Suprapubic skin (tissue), 4 donors: ENCODE measurements around the gene ZSWIM3. TPM values are rescaled to one million over a fixed set of nuclear protein-coding genes. Genes with fewer than 3 reads are reported as not detected.

Experiments used
- DNase-seq, 2 donors: peaks; one replicate each; pipeline ENCODE4 v3.0.0-alpha.2; 2019; ENCODE audit warnings: low spot score in 2 of 2
- H3K27ac ChIP-seq: fragments of 200-600 bp; sonication (generic); one replicate; pipeline ENCODE4 v1.5.1; 2019
- H3K27me3 ChIP-seq: fragments of 200-600 bp; sonication (generic); one replicate; pipeline ENCODE4 v1.5.1; 2019
- H3K36me3 ChIP-seq: fragments of 200-600 bp; sonication (generic); one replicate; pipeline ENCODE4 v1.5.1; 2019
- H3K4me1 ChIP-seq: fragments of 200-600 bp; sonication (generic); one replicate; pipeline ENCODE4 v1.5.1; 2019
- H3K4me3 ChIP-seq: fragments of 200-600 bp; sonication (generic); one replicate; pipeline ENCODE4 v1.5.1; 2019; ENCODE audit warnings: mild to moderate bottlenecking
- H3K9me3 ChIP-seq: fragments of 200-600 bp; sonication (generic); one replicate; pipeline ENCODE4 v1.5.1; 2019
- CTCF ChIP-seq, 2 donors: fragments of 200-600 bp in 1 of 2; fragments of 450-650 bp in 1 of 2; sonication (generic) in 1 of 2; IDR thresholded peaks; one replicate each; pipeline ENCODE4 v1.5.1; 2016 to 2019; ENCODE audit warnings: antibody characterized with exemption in 2 of 2, mild to moderate bottlenecking in 1 of 2, moderate library complexity in 1 of 2
- EP300 ChIP-seq: sonication (generic); formaldehyde crosslinking; IDR thresholded peaks from one replicate; pipeline ENCODE4 v1.6.1; 2017; ENCODE audit warnings: antibody characterized with exemption
- POLR2A ChIP-seq, 2 donors: fragments of 450-650 bp; IDR thresholded peaks; one replicate each; pipeline ENCODE4 v1.6.1; 2017; ENCODE audit warnings: antibody characterized with exemption in 2 of 2, mild to moderate bottlenecking in 2 of 2, moderate library complexity in 2 of 2
- POLR2AphosphoS5 ChIP-seq, 3 donors: sonication (generic); formaldehyde crosslinking; IDR thresholded peaks; one replicate each; pipeline ENCODE4 v1.6.1; 2017; ENCODE audit warnings: antibody characterized with exemption in 3 of 3
- WGBS: methylation state at CpG from one replicate; pipeline ENCODE4 v1.1.5; 2018; 5-methylcytosine and 5-hydroxymethylcytosine counted together
- total RNA-seq, 4 donors: library from RNA; depleted of rRNA; stranded (reverse); fragments of >200 nt; gene quantifications; one replicate each; pipeline ENCODE4 v1.1.0, GENCODE V29; 2016

Gene ZSWIM3
- total RNA-seq, 4 donors from 2014 or later = 2.1 to 4.6 (median 3.6) TPM

GRCh38 chr20:45863543-45864470 is 6.4 kb downstream of the ZSWIM3 start:
- H3K27me3 ChIP-seq = no peaks in the 10 kb centered on the region
- H3K27ac ChIP-seq = no peak overlapping the region
- H3K9me3 ChIP-seq = no peaks in the 10 kb centered on the region
- 82% methylated on average over 7 of the region's 7 CpGs for WGBS
- no peak overlapping the region for H3K4me3 ChIP-seq
- H3K36me3 ChIP-seq = no peaks in the 10 kb centered on the region
- no peak for DNase-seq
- TF ChIP-seq EP300 = no peak
- TF ChIP-seq POLR2A (IDR thresholded peaks at IDR 0.05) = no peak
- no peak for TF ChIP-seq CTCF (IDR thresholded peaks at IDR 0.05)
- TF ChIP-seq POLR2AphosphoS5 (IDR thresholded peaks at IDR 0.05) = no peak
- H3K4me1 ChIP-seq = no peaks in the 10 kb centered on the region

- no peak for DNase-seq
- no peak overlapping the region for H3K27ac ChIP-seq
- no peaks in the 10 kb centered on the region for H3K27me3 ChIP-seq
- TF ChIP-seq POLR2A (IDR thresholded peaks at IDR 0.05) (no peak), POLR2AphosphoS5 (IDR thresholded peaks at IDR 0.05) (no peak), CTCF (IDR thresholded peaks at IDR 0.05) (no peak), EP300 (no peak)
- H3K4me1 ChIP-seq = no peaks in the 10 kb centered on the region
- H3K9me3 ChIP-seq = no peaks in the 10 kb centered on the region
- WGBS = 91% methylated on average over 5 of the region's 5 CpGs
- no peaks in the 10 kb centered on the region for H3K36me3 ChIP-seq
- H3K4me3 ChIP-seq = no peak overlapping the region
Measured at GRCh38 chr20:45866454-45866853, 9.0 kb downstream of the ZSWIM3 start.

GRCh38 chr20:45867136-45867818 is 9.9 kb downstream of the ZSWIM3 start:
- Histone ChIP-seq H3K27me3 (no peaks in the 10 kb centered on the region), H3K36me3 (no peaks in the 10 kb centered on the region), H3K4me1 (no peaks in the 10 kb centered on the region), H3K9me3 (no peaks in the 10 kb centered on the region), H3K4me3 (no peak overlapping the region), H3K27ac (no peak overlapping the region)
- no peak for DNase-seq
- 86% methylated on average over 6 of the region's 6 CpGs for WGBS
- TF ChIP-seq POLR2AphosphoS5 (IDR thresholded peaks at IDR 0.05) (no peak), POLR2A (IDR thresholded peaks at IDR 0.05) (no peak), CTCF (IDR thresholded peaks at IDR 0.05) (no peak), EP300 (no peak)

GRCh38 chr20:45867819-45868176 is 10.4 kb downstream of the ZSWIM3 start:
- TF ChIP-seq CTCF (IDR thresholded peaks at IDR 0.05) (no peak), EP300 (no peak), POLR2A (IDR thresholded peaks at IDR 0.05) (no peak), POLR2AphosphoS5 (IDR thresholded peaks at IDR 0.05) (no peak)
- no peak overlapping the region for H3K27ac ChIP-seq
- no peaks in the 10 kb centered on the region for H3K9me3 ChIP-seq
- no peaks in the 10 kb centered on the region for H3K4me1 ChIP-seq
- no peaks in the 10 kb centered on the region for H3K36me3 ChIP-seq
- H3K4me3 ChIP-seq = no peak overlapping the region
- no peaks in the 10 kb centered on the region for H3K27me3 ChIP-seq
- DNase-seq = no peak

- Histone ChIP-seq H3K4me3 (no peak overlapping the region), H3K27ac (no peak overlapping the region), H3K36me3 (peaks cover 4% of the 10 kb centered on the region), H3K9me3 (no peaks in the 10 kb centered on the region), H3K4me1 (peaks cover 2% of the 10 kb centered on the region), H3K27me3 (no peaks in the 10 kb centered on the region)
- WGBS = 92% methylated on average over 3 of the region's 4 CpGs
- no peak for DNase-seq
- TF ChIP-seq POLR2AphosphoS5 (IDR thresholded peaks at IDR 0.05) = no peak
- TF ChIP-seq CTCF (IDR thresholded peaks at IDR 0.05) = no peak
- no peak for TF ChIP-seq POLR2A (IDR thresholded peaks at IDR 0.05)
- no peak for TF ChIP-seq EP300
Measured at GRCh38 chr20:45872626-45873025, 15.2 kb downstream of the ZSWIM3 start.
